Measurements from ENCODE around the gene ZNF501. TPM values are rescaled to one million over a fixed set of nuclear protein-coding genes. Genes with fewer than 3 reads are reported as not detected.

The ZNF501 gene
- total RNA-seq (2014; rRNA removed; shearing (Covaris generic)), result 6.6 and 8.0 TPM in 2 replicates
- polyA plus RNA-seq (2016; fragmentation: Nextera tagmentation; extraction: Ambion mirVana), result 3.3 and 4.2 TPM in 2 replicates
- long read RNA-seq, partial matches to known transcripts, result 0 of 4 reads
- long read RNA-seq, other reads (novel, unspliced or antisense), result 1 of 4 reads

DNA sequence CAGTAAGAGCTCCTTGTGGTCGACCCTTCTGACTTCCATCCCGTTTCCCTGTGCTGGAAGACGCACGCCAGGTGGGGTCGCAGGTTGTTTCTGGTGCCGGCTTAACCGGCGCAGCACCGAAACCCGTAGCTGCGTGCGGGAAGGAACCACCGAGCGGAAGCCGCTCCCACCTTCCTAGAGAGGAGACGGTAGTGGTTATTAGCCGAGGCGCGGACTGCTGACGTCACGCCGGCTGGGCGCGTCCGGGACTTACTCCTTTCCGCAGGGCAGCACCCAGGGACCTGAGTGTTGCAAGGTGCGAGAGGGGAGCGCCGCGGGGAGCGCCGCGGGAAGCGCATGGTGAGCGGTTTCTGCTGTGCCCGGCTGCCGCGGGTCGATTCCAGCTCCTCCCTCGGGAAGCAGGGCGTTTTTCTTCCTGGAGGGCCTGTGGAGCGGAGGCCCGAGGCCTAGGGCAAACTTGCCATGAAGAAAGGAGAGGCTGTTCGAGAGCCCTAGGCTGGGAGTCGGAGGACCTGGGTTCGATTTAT, at the start of gene ZNF501:
TSS of gene ZNF501 (plus strand) at position 252 of the 527 bp plus-strand sequence. CDS start 4,787 bp downstream, outside the sequence.
- Histone ChIP-seq H4K20me1 (replicated peaks; ENCODE audit: insufficient read depth) (no peaks in the 10 kb centered on the region), H3K4me3 (peak within 1 kb of the TSS; percentile 88), H3K79me2 (replicated peaks; ENCODE audit: insufficient read depth) (0 out of 2 replicates have a peak, but pooled peaks cover 3% of the 10 kb centered on the region), H3K36me3 (ENCODE audit: insufficient read depth) (peaks cover 27% of the 10 kb centered on the region), H3K4me1 (ENCODE audit: insufficient read depth) (peaks cover 4% of the 10 kb centered on the region; the same call in 1 of the 2 replicates), H3F3A (replicated peaks; ENCODE audit: low read depth) (0 out of 2 replicates have a peak, but pooled peaks cover 2% of the 10 kb centered on the region), H3K4me2 (peak within 1 kb of the TSS; percentile 81), H3K27me3 (ENCODE audit: insufficient read depth) (no peaks in the 10 kb centered on the region), H3K27ac (ENCODE audit: low read depth) (peak within 1 kb of the TSS; percentile 74; the same call in 1 of the 2 replicates), H3K9me2 (ENCODE audit: insufficient read depth) (peaks cover 10% of the 10 kb centered on the region), H2AFZ (peak within 1 kb of the TSS; percentile 100)
- peak; percentile 99 for TF ChIP-seq CREB1 (CRISPR knock-in tag; IDR thresholded peaks at IDR 0.05; ENCODE audit: low read depth)
- TF ChIP-seq POLR2AphosphoS5 (IDR thresholded peaks at IDR 0.05; ENCODE audit: low read depth), result peak; percentile 85
- TF ChIP-seq, protein P1, sequence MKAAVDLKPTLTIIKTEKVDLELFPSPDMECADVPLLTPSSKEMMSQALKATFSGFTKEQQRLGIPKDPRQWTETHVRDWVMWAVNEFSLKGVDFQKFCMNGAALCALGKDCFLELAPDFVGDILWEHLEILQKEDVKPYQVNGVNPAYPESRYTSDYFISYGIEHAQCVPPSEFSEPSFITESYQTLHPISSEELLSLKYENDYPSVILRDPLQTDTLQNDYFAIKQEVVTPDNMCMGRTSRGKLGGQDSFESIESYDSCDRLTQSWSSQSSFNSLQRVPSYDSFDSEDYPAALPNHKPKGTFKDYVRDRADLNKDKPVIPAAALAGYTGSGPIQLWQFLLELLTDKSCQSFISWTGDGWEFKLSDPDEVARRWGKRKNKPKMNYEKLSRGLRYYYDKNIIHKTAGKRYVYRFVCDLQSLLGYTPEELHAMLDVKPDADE (IDR thresholded peaks at IDR 0.05), result peak; percentile 87
- TF ChIP-seq, protein P2, sequence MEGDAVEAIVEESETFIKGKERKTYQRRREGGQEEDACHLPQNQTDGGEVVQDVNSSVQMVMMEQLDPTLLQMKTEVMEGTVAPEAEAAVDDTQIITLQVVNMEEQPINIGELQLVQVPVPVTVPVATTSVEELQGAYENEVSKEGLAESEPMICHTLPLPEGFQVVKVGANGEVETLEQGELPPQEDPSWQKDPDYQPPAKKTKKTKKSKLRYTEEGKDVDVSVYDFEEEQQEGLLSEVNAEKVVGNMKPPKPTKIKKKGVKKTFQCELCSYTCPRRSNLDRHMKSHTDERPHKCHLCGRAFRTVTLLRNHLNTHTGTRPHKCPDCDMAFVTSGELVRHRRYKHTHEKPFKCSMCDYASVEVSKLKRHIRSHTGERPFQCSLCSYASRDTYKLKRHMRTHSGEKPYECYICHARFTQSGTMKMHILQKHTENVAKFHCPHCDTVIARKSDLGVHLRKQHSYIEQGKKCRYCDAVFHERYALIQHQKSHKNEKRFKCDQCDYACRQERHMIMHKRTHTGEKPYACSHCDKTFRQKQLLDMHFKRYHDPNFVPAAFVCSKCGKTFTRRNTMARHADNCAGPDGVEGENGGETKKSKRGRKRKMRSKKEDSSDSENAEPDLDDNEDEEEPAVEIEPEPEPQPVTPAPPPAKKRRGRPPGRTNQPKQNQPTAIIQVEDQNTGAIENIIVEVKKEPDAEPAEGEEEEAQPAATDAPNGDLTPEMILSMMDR (conservative IDR thresholded peaks at IDR 0.05; ENCODE audit: low read depth in 2 of 2), result no peak
- Mint-ChIP-seq H3K36me3 (ENCODE audit: low read depth) (peaks cover 83% of the 10 kb centered on the region), H3K27me3 (ENCODE audit: insufficient read depth, low read depth, poor library complexity) (peaks cover 6% of the 10 kb centered on the region), H3K9me3 (peaks cover 95% of the 10 kb centered on the region), H3K27ac (peak within 1 kb of the TSS; percentile 89), H3K4me3 (peak within 1 kb of the TSS; percentile 91), H3K4me1 (no peaks in the 10 kb centered on the region)
- ATAC-seq (peak; percentile 99), DNase-seq (ENCODE audit: low spot score) (peak; percentile 98)

DNA sequence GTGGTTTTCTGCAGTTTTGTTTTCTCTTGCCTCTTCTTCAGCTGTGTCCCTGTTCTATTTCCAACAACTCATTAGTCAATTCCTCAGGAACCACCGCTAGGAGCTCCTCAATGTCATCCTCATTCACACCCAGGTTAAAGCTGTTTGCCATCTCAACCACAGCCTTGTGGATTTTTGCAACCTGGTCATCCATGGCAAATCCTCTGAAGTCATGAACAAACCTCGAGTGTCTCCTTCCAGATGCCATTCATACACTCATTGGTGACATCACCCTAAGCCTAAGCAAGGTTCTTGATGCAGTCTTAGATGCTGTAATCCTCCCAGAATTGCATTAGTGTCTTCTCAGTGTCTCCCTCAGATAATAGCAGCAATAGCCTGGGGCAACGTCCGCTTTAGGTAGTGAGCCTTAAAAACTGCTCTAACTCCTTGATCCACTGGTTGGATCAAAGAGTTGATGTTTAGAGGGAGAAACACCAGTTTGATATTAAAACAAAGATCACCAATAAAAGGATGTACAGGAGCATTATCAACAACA, 48.4 kb upstream of the ZNF501 start:
- TF ChIP-seq ZNF331 (CRISPR knock-in tag; IDR thresholded peaks at IDR 0.05; ENCODE audit: low read depth), result no peak
- TF ChIP-seq POLR2AphosphoS5 (IDR thresholded peaks at IDR 0.05; ENCODE audit: low read depth), result no peak
- no peak for TF ChIP-seq STAT1 (IDR thresholded peaks at IDR 0.05; ENCODE audit: unreplicated experiment)
- TF ChIP-seq, protein P1 (IDR thresholded peaks at IDR 0.05), result no peak
- TF ChIP-seq ZNF114 (CRISPR knock-in tag; IDR thresholded peaks at IDR 0.05), result no peak
- TF ChIP-seq CREB1 (CRISPR knock-in tag; IDR thresholded peaks at IDR 0.05; ENCODE audit: low read depth), result no peak
- no peak overlapping the region for H3K4me2 ChIP-seq

More for the DNA sequence above, 48.4 kb upstream of the ZNF501 start:
- no peak overlapping the region for H3K4me3 Mint-ChIP-seq
- Histone ChIP-seq H3K4me1 (ENCODE audit: insufficient read depth) (0 out of 2 replicates have a peak, but pooled peaks cover 3% of the 10 kb centered on the region), H3K4me3 (no peak overlapping the region), H3F3A (replicated peaks; ENCODE audit: low read depth) (no peaks in the 10 kb centered on the region), H3K9me2 (ENCODE audit: insufficient read depth) (0 out of 2 replicates have a peak, but pooled peaks cover 9% of the 10 kb centered on the region), H3K36me3 (ENCODE audit: insufficient read depth) (no peaks in the 10 kb centered on the region), H4K20me1 (replicated peaks; ENCODE audit: insufficient read depth) (no peaks in the 10 kb centered on the region; the same call in 1 of the 2 replicates), H3K79me2 (replicated peaks; ENCODE audit: insufficient read depth) (no peaks in the 10 kb centered on the region), H3K27me3 (ENCODE audit: insufficient read depth) (no peaks in the 10 kb centered on the region), H2AFZ (no peak overlapping the region), H3K27ac (ENCODE audit: low read depth) (no peak overlapping the region)
- ATAC-seq, result no peak
- no peaks in the 10 kb centered on the region for H3K27me3 Mint-ChIP-seq (ENCODE audit: insufficient read depth, low read depth, poor library complexity)
- H3K27ac Mint-ChIP-seq, result no peak overlapping the region
- H3K36me3 Mint-ChIP-seq (ENCODE audit: low read depth), result peaks cover 52% of the 10 kb centered on the region
- H3K9me3 Mint-ChIP-seq, result peaks cover 52% of the 10 kb centered on the region
- no peak for DNase-seq (ENCODE audit: low spot score)
- peaks cover 3% of the 10 kb centered on the region for H3K4me1 Mint-ChIP-seq
